ENCODE data around the gene POLL.

The POLL gene

GRCh38 chr10:101573885-101574753 is 13.9 kb downstream of the POLL start:
- DNase-seq, result no peak

- DNase-seq, result no peak
These were observed 15.3 kb downstream of the POLL start for GRCh38 chr10:101572785-101573184.

GRCh38 chr10:101572126-101572525 is 15.9 kb downstream of the POLL start:
- no peak for DNase-seq

GRCh38 chr10:101571271-101571925 is 16.7 kb downstream of the POLL start:
- no peak for DNase-seq

- no peak for DNase-seq
These were observed 17.4 kb downstream of the POLL start for GRCh38 chr10:101570428-101571270.

GRCh38 chr10:101569622-101570427 is 18.2 kb downstream of the POLL start:
- peak; percentile 61 for DNase-seq

GRCh38 chr10:101569323-101569621 is 18.8 kb downstream of the POLL start:
- DNase-seq, result no peak

- DNase-seq, result no peak
These were observed 19.9 kb downstream of the POLL start for GRCh38 chr10:101568054-101568745.

- no peak for DNase-seq
These were observed 20.7 kb downstream of the POLL start for GRCh38 chr10:101567165-101568006.

GRCh38 chr10:101566333-101567164 is 21.5 kb downstream of the POLL start:
- peak; percentile 52 for DNase-seq

GRCh38 chr10:101565936-101566332 is 22.1 kb downstream of the POLL start:
- DNase-seq, result no peak

- no peak for DNase-seq
These were observed 22.6 kb downstream of the POLL start for GRCh38 chr10:101565370-101565900.

GRCh38 chr10:101564490-101564991 is 23.5 kb downstream of the POLL start:
- no peak for DNase-seq

GRCh38 chr10:101563497-101564040 is 24.5 kb downstream of the POLL start:
- DNase-seq, result no peak

GRCh38 chr10:101563007-101563406 is 25.1 kb downstream of the POLL start:
- no peak for DNase-seq

GRCh38 chr10:101562231-101562630 is 25.8 kb downstream of the POLL start:
- no peak for DNase-seq

GRCh38 chr10:101561068-101561915 is 26.8 kb downstream of the POLL start:
- DNase-seq, result no peak

GRCh38 chr10:101560298-101561067 is 27.6 kb downstream of the POLL start:
- DNase-seq, result no peak

All from NCI-H2227 treated with DMSO at 0.1 percent for 48 hours (cell line).